Coronary artery (tissue), 2 donors: ENCODE measurements around the gene EVA1C.
"Not testable (repeated sequence)": the region's sequence is repeated elsewhere in the genome, so short reads cannot be mapped to it uniquely, and the experiment has no call there.

Source experiments
- DNase-seq: peaks from one replicate; pipeline ENCODE4 v3.0.0-alpha.2; 2017; ENCODE audit warnings: low spot score
- H3K27ac ChIP-seq, 2 donors: fragments of 200-600 bp; sonication (generic); one replicate each; pipeline ENCODE4 v1.5.1; 2016 to 2019
- H3K4me3 ChIP-seq: fragments of 200-600 bp; sonication (generic); 2 replicates; pipeline ENCODE4 v1.5.1; 2016; ENCODE audit warnings: mild to moderate bottlenecking, moderate library complexity
- CTCF ChIP-seq: fragments of 200-600 bp; sonication (generic); IDR thresholded peaks from one replicate; pipeline ENCODE4 v1.5.1; 2019; ENCODE audit warnings: antibody characterized with exemption

The EVA1C gene

GRCh38 chr21:32537569-32537881 is 125.0 kb downstream of the EVA1C start:
- no peak overlapping the region for H3K27ac ChIP-seq
- no peak for DNase-seq
- no peak for TF ChIP-seq CTCF
- no peak overlapping the region for H3K4me3 ChIP-seq

GRCh38 chr21:32538147-32538792 is 125.8 kb downstream of the EVA1C start:
- TF ChIP-seq CTCF = no peak
- Histone ChIP-seq H3K4me3 (no peak overlapping the region), H3K27ac (no peak overlapping the region)
- no peak for DNase-seq

- no peak overlapping the region for H3K27ac ChIP-seq
- H3K4me3 ChIP-seq = no peak overlapping the region
- no peak for TF ChIP-seq CTCF
- DNase-seq = no peak
Observed at GRCh38 chr21:32539378-32539777, 126.9 kb downstream of the EVA1C start.

GRCh38 chr21:32543056-32543455 is 130.6 kb downstream of the EVA1C start:
- not testable (repeated sequence) for H3K27ac ChIP-seq, H3K4me3 ChIP-seq, DNase-seq

GRCh38 chr21:32543975-32544374 is 131.5 kb downstream of the EVA1C start:
- no peak overlapping the region for H3K4me3 ChIP-seq
- no peak for TF ChIP-seq CTCF
- H3K27ac ChIP-seq = no peak overlapping the region
- DNase-seq = no peak

GRCh38 chr21:32544697-32545096 is 132.2 kb downstream of the EVA1C start:
- no peak for DNase-seq
- H3K4me3 ChIP-seq = no peak overlapping the region
- TF ChIP-seq CTCF = no peak
- no peak overlapping the region for H3K27ac ChIP-seq

- no peak for TF ChIP-seq CTCF
- Histone ChIP-seq H3K4me3 (no peak overlapping the region), H3K27ac (no peak overlapping the region)
- no peak for DNase-seq
Observed at GRCh38 chr21:32545948-32546441, 133.5 kb downstream of the EVA1C start.
